A549 (cell line): ENCODE results near the gene FHIP1B. TPM values are rescaled to one million over a fixed set of nuclear protein-coding genes. Genes with fewer than 3 reads are reported as not detected.

Experiments used
- ATAC-seq, 2 experiments: fragments of 200-7000 bp in 1 of 2; fragments of >200 bp in 1 of 2; cut with Nextera tagmentation in 1 of 2; cut with Tn5 transposase in 1 of 2; 3 replicates each; pipeline versions ENCODE4 v1.8.0 to v1.9.1; 2018 to 2020; ENCODE audit warnings: mild to moderate bottlenecking in 1 of 2, moderate library complexity in 1 of 2
- CTCF ChIA-PET: fragments of 300-600 bp; sonication (Branson Sonifier 250); formaldehyde crosslinking; extraction: SDS; loops from one replicate; lab custom pipeline; 2021; ENCODE audit warnings: antibody characterized with exemption, inconsistent platforms; lab: Yijun Ruan, JAX
- POLR2A ChIA-PET: fragments of 350-600 bp; formaldehyde crosslinking; extraction: SDS; loops from one replicate; lab custom pipeline; 2021; ENCODE audit warnings: antibody characterized with exemption, inconsistent platforms; lab: Yijun Ruan, JAX
- DNase-seq, 2 experiments: peaks; one replicate each; pipeline versions ENCODE4 v3.0.0 to v3.0.0-alpha.2; 2011 to 2016; ENCODE audit warnings: low read depth in 1 of 2, low spot score in 1 of 2
- FAIRE-seq: peaks from 2 replicates; lab custom pipeline; 2011; peaks lifted over from hg19 to GRCh38; lab: Jason Lieb, UNC
- H3K27ac ChIP-seq, 2 experiments: fragments of >200 bp; sonication (Bioruptor Twin); formaldehyde crosslinking; 3 replicates each; pipeline ENCODE4 v1.5.1; 2016 to 2017
- H3K4me1 ChIP-seq: fragments of >200 bp; sonication (Bioruptor Twin); formaldehyde crosslinking; 3 replicates; pipeline ENCODE4 v1.6.1; 2016
- H3K4me2 ChIP-seq: fragments of >200 bp; sonication (Bioruptor Twin); formaldehyde crosslinking; 3 replicates; pipeline ENCODE4 v1.6.1; 2016
- H3K4me3 ChIP-seq: fragments of >200 bp; sonication (Bioruptor Twin); formaldehyde crosslinking; 3 replicates; pipeline ENCODE4 v1.5.1; 2016
- H3K9me3 ChIP-seq: fragments of >200 bp; sonication (Bioruptor Twin); formaldehyde crosslinking; 3 replicates; pipeline ENCODE4 v1.6.1; 2016
- BCL3 ChIP-seq: fragments of >200 bp; sonication (Bioruptor Twin); formaldehyde crosslinking; IDR thresholded peaks from 3 replicates; pipeline ENCODE4 v1.6.1; 2016
- BHLHE40 ChIP-seq: IDR thresholded peaks from 2 replicates; pipeline ENCODE4 v1.6.1; 2012; ENCODE audit warnings: low read depth, low read length, inconsistent platforms
- CEBPB ChIP-seq, 2 experiments: fragments of >200 bp in 1 of 2; sonication (Bioruptor Twin) in 1 of 2; formaldehyde crosslinking in 1 of 2; IDR thresholded peaks; 2 replicates each; pipeline ENCODE4 v1.6.1; 2012 to 2016
- EHF ChIP-seq: fragments of 250-450 bp; sonication (Bioruptor Pico); IDR thresholded peaks from 2 replicates; pipeline ENCODE4 v1.5.0; 2020; ENCODE audit warnings: mild to moderate bottlenecking
- EHMT2 ChIP-seq: fragments of 200-600 bp; sonication (generic); IDR thresholded peaks from 2 replicates; pipeline ENCODE4 v1.6.1; 2016; ENCODE audit warnings: antibody characterized with exemption, low read depth, mild to moderate bottlenecking, moderate library complexity
- ELK1 ChIP-seq: fragments of 150-350 bp; IDR thresholded peaks from 2 replicates; pipeline ENCODE4 v1.6.1; 2014; ENCODE audit warnings: low read depth, mild to moderate bottlenecking, low read length
- EP300 ChIP-seq, 2 experiments: fragments of >200 bp; sonication (Bioruptor Twin); formaldehyde crosslinking; IDR thresholded peaks; 2 replicates in 1 of 2; 3 replicates in 1 of 2; pipeline ENCODE4 v1.6.1; 2016 to 2017
- ESRRA ChIP-seq: fragments of 150-350 bp; IDR thresholded peaks from 2 replicates; pipeline ENCODE4 v1.6.1; 2014; ENCODE audit warnings: mild to moderate bottlenecking, low read length, borderline replicate concordance
- GATA3 ChIP-seq: IDR thresholded peaks from 2 replicates; pipeline ENCODE4 v1.6.1; 2012; ENCODE audit warnings: borderline replicate concordance
- HMGXB4 ChIP-seq: fragments of 250-450 bp; sonication (Bioruptor Pico); IDR thresholded peaks from 2 replicates; pipeline ENCODE4 v1.5.0; 2021; ENCODE audit warnings: mild to moderate bottlenecking, moderate library complexity, borderline replicate concordance
- JUN ChIP-seq, 2 experiments: fragments of >200 bp; sonication (Bioruptor Twin); formaldehyde crosslinking; IDR thresholded peaks; 2 replicates in 1 of 2; 3 replicates in 1 of 2; pipeline ENCODE4 v1.6.1; 2016 to 2017
- KDM5A ChIP-seq: fragments of 200-600 bp; sonication (generic); IDR thresholded peaks from 2 replicates; pipeline ENCODE4 v1.6.1; 2016; ENCODE audit warnings: antibody characterized with exemption, mild to moderate bottlenecking
- MAX ChIP-seq: IDR thresholded peaks from 2 replicates; pipeline ENCODE4 v1.6.1; 2012
- NPAS2 ChIP-seq: fragments of 250-450 bp; sonication (Bioruptor Pico); IDR thresholded peaks from 2 replicates; pipeline ENCODE4 v1.8.0; 2022; ENCODE audit warnings: mild to moderate bottlenecking, moderate library complexity, borderline replicate concordance
- PHF8 ChIP-seq: fragments of 200-600 bp; sonication (generic); IDR thresholded peaks from 2 replicates; pipeline ENCODE4 v1.6.1; 2016; ENCODE audit warnings: low read depth, mild to moderate bottlenecking, antibody characterized with exemption, moderate library complexity, borderline replicate concordance
- POLR2A ChIP-seq: IDR thresholded peaks from 2 replicates; pipeline ENCODE4 v1.6.1; 2012; ENCODE audit warnings: mild to moderate bottlenecking, low read length
- POLR2AphosphoS2 ChIP-seq: conservative IDR thresholded peaks from 2 replicates; pipeline ENCODE4 v1.6.1; 2012; ENCODE audit warnings: low read length, improper control_type of control experiment, inconsistent platforms
- SMC3 ChIP-seq: fragments of >200 bp; sonication (Bioruptor Twin); formaldehyde crosslinking; IDR thresholded peaks from 3 replicates; pipeline ENCODE4 v1.6.1; 2018; ENCODE audit warnings: inconsistent platforms
- TFCP2L1 ChIP-seq: fragments of 250-450 bp; sonication (Bioruptor Pico); IDR thresholded peaks from 2 replicates; pipeline ENCODE4 v1.5.0; 2021; ENCODE audit warnings: mild to moderate bottlenecking
- WGBS: methylation state at CpG from one replicate; pipeline ENCODE4 v1.1.6; 2017; ENCODE audit errors: missing lambda C conversion rate; 5-methylcytosine and 5-hydroxymethylcytosine counted together
- polyA plus RNA-seq, 4 experiments: library from polyadenylated mRNA; depleted of rRNA in 3 of 4; stranded (reverse); fragments of >200 nt; fragmentation: RNase III in 1 of 4; extraction: RNeasy Plus Mini Kit Qiagen cat#74134 plus additional on column Dnase treatment in 1 of 4; gene quantifications; 2 replicates in 3 of 4; 3 replicates in 1 of 4; pipeline ENCODE4 v1.2.3, GENCODE V29; 2011 to 2017

The FHIP1B gene
- polyA plus RNA-seq, 2 of the 4 experiments (the other 2 are of a cell fraction), result 14.3 to 19.4 TPM

GRCh38 chr11:6229911-6230310, 4.5 kb downstream of the FHIP1B start:
- FAIRE-seq (no peak), ATAC-seq (no peak), DNase-seq (no peak)
- no peak for TF ChIP-seq JUN (IDR thresholded peaks at IDR 0.05)
- Histone ChIP-seq H3K4me3 (no peak overlapping the region), H3K27ac (no peak overlapping the region), H3K9me3 (no peaks in the 10 kb centered on the region), H3K4me1 (peaks cover 11% of the 10 kb centered on the region; the same call in 2 of the 3 replicates), H3K4me2 (no peak overlapping the region)
- WGBS, result 41% methylated on average over 2 of the region's 2 CpGs
- POLR2A ChIA-PET, result no interaction called here
- CTCF ChIA-PET, result interaction anchor here (0.6 to 2.8 kb wide), 4 partner anchors 21 to 68 kb away, joined by 3 to 16 read pairs (median 3); partner anchors contain the start of gene CCKBR

- 62% methylated on average over 3 of the region's 3 CpGs for WGBS
- no peak for DNase-seq
- ChIA-PET CTCF (interaction anchor here (1.4 to 2.8 kb wide), 3 partner anchors 23 to 135 kb away, joined by 3 to 16 read pairs (median 3); partner anchors contain the start of gene CCKBR), POLR2A (no interaction called here)
- FAIRE-seq, result no peak
- Histone ChIP-seq H3K4me3 (no peak overlapping the region), H3K4me2 (no peak overlapping the region)
- no peak for ATAC-seq
- TF ChIP-seq CEBPB (IDR thresholded peaks at IDR 0.05), result no peak
- TF ChIP-seq KDM5A, result no peak
- no peak for TF ChIP-seq EHMT2
- TF ChIP-seq POLR2AphosphoS2, result no peak
- no peak for TF ChIP-seq ELK1
- no peak for TF ChIP-seq SMC3
- TF ChIP-seq BCL3, result no peak
- no peak for TF ChIP-seq GATA3
- no peak for TF ChIP-seq TFCP2L1 (CRISPR knock-in tag)
- TF ChIP-seq ESRRA, result no peak
- TF ChIP-seq POLR2A, result no peak
- no peak for TF ChIP-seq HMGXB4 (CRISPR knock-in tag)
- no peak for TF ChIP-seq PHF8
- TF ChIP-seq BHLHE40, result no peak
- TF ChIP-seq, all 56 proteins: peak for 0
- H3K9me3 ChIP-seq, result no peaks in the 10 kb centered on the region
- no peak overlapping the region for H3K27ac ChIP-seq
- H3K4me1 ChIP-seq, result peaks cover 8% of the 10 kb centered on the region; the same call in 2 of the 3 replicates
Measured at GRCh38 chr11:6228520-6228919, 5.9 kb downstream of the FHIP1B start.

- ATAC-seq (no peak), FAIRE-seq (no peak), DNase-seq (no peak)
- CTCF ChIA-PET, result interaction anchor here (1.4 to 2.1 kb wide), 2 partner anchors 21 to 24 kb away, joined by 4 to 6 read pairs; partner anchors contain the start of gene C11orf42
- 93% methylated on average over 2 of the region's 2 CpGs for WGBS
- Histone ChIP-seq H3K4me2 (no peak overlapping the region), H3K4me1 (no peaks in the 10 kb centered on the region), H3K4me3 (no peak overlapping the region), H3K27ac (no peak overlapping the region), H3K9me3 (no peaks in the 10 kb centered on the region)
- POLR2A ChIA-PET, result no interaction called here
- no peak for TF ChIP-seq POLR2AphosphoS2
- TF ChIP-seq MAX, result no peak
- no peak for TF ChIP-seq EP300 (IDR thresholded peaks at IDR 0.05)
- no peak for TF ChIP-seq NPAS2 (CRISPR knock-in tag)
- no peak for TF ChIP-seq EHF (CRISPR knock-in tag)
Measured at GRCh38 chr11:6225896-6226295, 8.5 kb downstream of the FHIP1B start.
